ENCODE measurements around the gene FRMPD4. TPM values are rescaled to one million over a fixed set of nuclear protein-coding genes. Genes with fewer than 3 reads are reported as not detected.

The FRMPD4 gene
- total RNA-seq, 5 donors from 2014 or later (not counting 1 experiment from before 2014, with no cell fraction given): not detected

- H3K4me1 ChIP-seq (ENCODE audit: control insufficient read depth in 1 of 2, extremely low read depth in 1 of 2, insufficient read depth in 2 of 2, low read length in 2 of 2): no peaks in the 10 kb centered on the region
- DNase-seq (no peak), ATAC-seq (replicated peaks in 1 of 4) (no peak)
- no peak overlapping the region for H3K27ac ChIP-seq (ENCODE audit: low read length)
- Mint-ChIP-seq H3K4me1 (no peaks in the 10 kb centered on the region), H3K27ac (no peak overlapping the region), H3K27me3 (peaks cover 0 to 15% of the 10 kb centered on the region in 2 donors), H3K36me3 (no peaks in the 10 kb centered on the region), H3K4me3 (no peak overlapping the region), H3K9me3 (peaks cover 0 to 3% (median 0%) of the 10 kb centered on the region in 3 donors)
- ChIA-PET CTCF (no interaction called here), POLR2A (no interaction called here)
- no peak overlapping the region for H3K4me3 ChIP-seq (ENCODE audit: control insufficient read depth in 1 of 2, extremely low read depth in 1 of 2, low read length in 1 of 2)
- no peaks in the 10 kb centered on the region for H3K36me3 ChIP-seq (ENCODE audit: control insufficient read depth in 2 of 2, extremely low read depth in 1 of 2, insufficient read depth in 1 of 2, low read length in 1 of 2)
- H3K9me3 ChIP-seq: no peaks in the 10 kb centered on the region
- no peaks in the 10 kb centered on the region for H3K27me3 ChIP-seq (replicated peaks in 1 of 2; ENCODE audit: control insufficient read depth in 2 of 2, extremely low read depth in 1 of 2, insufficient read depth in 2 of 2, low read length in 1 of 2)
Observed at GRCh38 chrX:12440246-12440645, 302.0 kb downstream of the FRMPD4 start.

GRCh38 chrX:12441381-12442128 lies 303.3 kb downstream of the FRMPD4 start:
- peaks cover 0 to 15% of the 10 kb centered on the region in 2 donors for H3K27me3 Mint-ChIP-seq
- H3K27me3 ChIP-seq (replicated peaks in 1 of 2; ENCODE audit: control insufficient read depth in 2 of 2, extremely low read depth in 1 of 2, insufficient read depth in 2 of 2, low read length in 1 of 2): no peaks in the 10 kb centered on the region
- ChIA-PET CTCF (no interaction called here), POLR2A (no interaction called here)
- H3K4me1 ChIP-seq (ENCODE audit: control insufficient read depth in 1 of 2, extremely low read depth in 1 of 2, insufficient read depth in 2 of 2, low read length in 2 of 2): no peaks in the 10 kb centered on the region
- H3K27ac Mint-ChIP-seq: no peak overlapping the region
- H3K27ac ChIP-seq (ENCODE audit: low read length): no peak overlapping the region
- H3K4me3 ChIP-seq (ENCODE audit: control insufficient read depth in 1 of 2, extremely low read depth in 1 of 2, low read length in 1 of 2): no peak overlapping the region
- H3K36me3 Mint-ChIP-seq: no peaks in the 10 kb centered on the region
- ATAC-seq (replicated peaks in 1 of 4) (no peak), DNase-seq (no peak)
- no peak overlapping the region for H3K4me3 Mint-ChIP-seq
- no peaks in the 10 kb centered on the region for H3K36me3 ChIP-seq (ENCODE audit: control insufficient read depth in 2 of 2, extremely low read depth in 1 of 2, insufficient read depth in 1 of 2, low read length in 1 of 2)
- no peaks in the 10 kb centered on the region for H3K4me1 Mint-ChIP-seq
- peaks cover 0 to 3% (median 0%) of the 10 kb centered on the region in 3 donors for H3K9me3 Mint-ChIP-seq
- no peaks in the 10 kb centered on the region for H3K9me3 ChIP-seq
- WGBS (ENCODE audit: insufficient coverage): no CpG with 5 or more reads among the region's 3 CpGs

- Mint-ChIP-seq H3K9me3 (peaks cover 0 to 3% (median 0%) of the 10 kb centered on the region in 3 donors), H3K27me3 (peaks cover 0 to 17% of the 10 kb centered on the region in 2 donors), H3K36me3 (no peaks in the 10 kb centered on the region), H3K4me1 (no peaks in the 10 kb centered on the region), H3K4me3 (no peak overlapping the region), H3K27ac (no peak overlapping the region)
- no peak overlapping the region for H3K4me3 ChIP-seq (ENCODE audit: control insufficient read depth in 1 of 2, extremely low read depth in 1 of 2, low read length in 1 of 2)
- no peaks in the 10 kb centered on the region for H3K36me3 ChIP-seq (ENCODE audit: control insufficient read depth in 2 of 2, extremely low read depth in 1 of 2, insufficient read depth in 1 of 2, low read length in 1 of 2)
- CTCF ChIA-PET: no interaction called here
- no peak for DNase-seq
- no peak for ATAC-seq (replicated peaks in 1 of 4)
- no peak overlapping the region for H3K27ac ChIP-seq (ENCODE audit: low read length)
- POLR2A ChIA-PET: no interaction called here
- WGBS (ENCODE audit: insufficient coverage): no CpG with 5 or more reads among the region's 7 CpGs
- no peaks in the 10 kb centered on the region for H3K9me3 ChIP-seq
- H3K4me1 ChIP-seq (ENCODE audit: control insufficient read depth in 1 of 2, extremely low read depth in 1 of 2, insufficient read depth in 2 of 2, low read length in 2 of 2): no peaks in the 10 kb centered on the region
- no peaks in the 10 kb centered on the region for H3K27me3 ChIP-seq (replicated peaks in 1 of 2; ENCODE audit: control insufficient read depth in 2 of 2, extremely low read depth in 1 of 2, insufficient read depth in 2 of 2, low read length in 1 of 2)
Observed at GRCh38 chrX:12443534-12444098, 305.3 kb downstream of the FRMPD4 start.

- no peak for ATAC-seq (replicated peaks in 1 of 4)
- no peak overlapping the region for H3K27ac Mint-ChIP-seq
Observed at GRCh38 chrX:12446342-12447075, 308.2 kb downstream of the FRMPD4 start.

GRCh38 chrX:12447448-12448064 lies 309.3 kb downstream of the FRMPD4 start:
- Mint-ChIP-seq H3K36me3 (no peaks in the 10 kb centered on the region), H3K4me1 (no peaks in the 10 kb centered on the region), H3K9me3 (peaks cover 0 to 12% (median 0%) of the 10 kb centered on the region in 3 donors), H3K27ac (no peak overlapping the region), H3K4me3 (no peak overlapping the region), H3K27me3 (peaks cover 0 to 13% of the 10 kb centered on the region in 2 donors)
- no peak for ATAC-seq (replicated peaks in 1 of 4)
- H3K4me1 ChIP-seq (ENCODE audit: control insufficient read depth in 1 of 2, extremely low read depth in 1 of 2, insufficient read depth in 2 of 2, low read length in 2 of 2): no peaks in the 10 kb centered on the region
- H3K4me3 ChIP-seq (ENCODE audit: control insufficient read depth in 1 of 2, extremely low read depth in 1 of 2, low read length in 1 of 2): no peak overlapping the region
- WGBS (ENCODE audit: insufficient coverage): no CpG with 5 or more reads among the region's 5 CpGs
- CTCF ChIA-PET: no interaction called here
- no peaks in the 10 kb centered on the region for H3K9me3 ChIP-seq
- no peak for DNase-seq
- no peaks in the 10 kb centered on the region for H3K27me3 ChIP-seq (replicated peaks in 1 of 2; ENCODE audit: control insufficient read depth in 2 of 2, extremely low read depth in 1 of 2, insufficient read depth in 2 of 2, low read length in 1 of 2)
- no peak overlapping the region for H3K27ac ChIP-seq (ENCODE audit: low read length)
- POLR2A ChIA-PET: no interaction called here
- H3K36me3 ChIP-seq (ENCODE audit: control insufficient read depth in 2 of 2, extremely low read depth in 1 of 2, insufficient read depth in 1 of 2, low read length in 1 of 2): no peaks in the 10 kb centered on the region

More at GRCh38 chrX:12446342-12447075, 308.2 kb downstream of the FRMPD4 start:
- no peak overlapping the region for H3K4me3 ChIP-seq (ENCODE audit: control insufficient read depth in 1 of 2, extremely low read depth in 1 of 2, low read length in 1 of 2)
- no CpG with 5 or more reads among the region's 7 CpGs for WGBS (ENCODE audit: insufficient coverage)
- no peak for DNase-seq
- no peaks in the 10 kb centered on the region for H3K4me1 ChIP-seq (ENCODE audit: control insufficient read depth in 1 of 2, extremely low read depth in 1 of 2, insufficient read depth in 2 of 2, low read length in 2 of 2)
- no peaks in the 10 kb centered on the region for H3K36me3 Mint-ChIP-seq
- ChIA-PET CTCF (no interaction called here), POLR2A (no interaction called here)
- no peak overlapping the region for H3K27ac ChIP-seq (ENCODE audit: low read length)
- H3K27me3 ChIP-seq (replicated peaks in 1 of 2; ENCODE audit: control insufficient read depth in 2 of 2, extremely low read depth in 1 of 2, insufficient read depth in 2 of 2, low read length in 1 of 2): no peaks in the 10 kb centered on the region
- no peak overlapping the region for H3K4me3 Mint-ChIP-seq
- H3K9me3 ChIP-seq: no peaks in the 10 kb centered on the region
- no peaks in the 10 kb centered on the region for H3K36me3 ChIP-seq (ENCODE audit: control insufficient read depth in 2 of 2, extremely low read depth in 1 of 2, insufficient read depth in 1 of 2, low read length in 1 of 2)
- H3K4me1 Mint-ChIP-seq: no peaks in the 10 kb centered on the region
- peaks cover 0 to 17% of the 10 kb centered on the region in 2 donors for H3K27me3 Mint-ChIP-seq
- H3K9me3 Mint-ChIP-seq: peaks cover 0 to 8% (median 0%) of the 10 kb centered on the region in 3 donors

- DNase-seq (no peak), ATAC-seq (replicated peaks in 1 of 4) (no peak)
- H3K27ac ChIP-seq (ENCODE audit: low read length): no peak overlapping the region
- H3K27me3 ChIP-seq (replicated peaks in 1 of 2; ENCODE audit: control insufficient read depth in 2 of 2, extremely low read depth in 1 of 2, insufficient read depth in 2 of 2, low read length in 1 of 2): no peaks in the 10 kb centered on the region
- no CpG with 5 or more reads among the region's 2 CpGs for whole genome bisulfite sequencing (ENCODE audit: insufficient coverage)
- ChIA-PET CTCF (no interaction called here), POLR2A (no interaction called here)
- peaks cover 0 to 16% of the 10 kb centered on the region in 2 donors for H3K27me3 Mint-ChIP-seq
- peaks cover 0 to 9% (median 0%) of the 10 kb centered on the region in 3 donors for H3K9me3 Mint-ChIP-seq
- no peaks in the 10 kb centered on the region for H3K4me1 Mint-ChIP-seq
- H3K36me3 ChIP-seq (ENCODE audit: control insufficient read depth in 2 of 2, extremely low read depth in 1 of 2, insufficient read depth in 1 of 2, low read length in 1 of 2): no peaks in the 10 kb centered on the region
- no peak overlapping the region for H3K27ac Mint-ChIP-seq
- H3K9me3 ChIP-seq: no peaks in the 10 kb centered on the region
- no peak overlapping the region for H3K4me3 ChIP-seq (ENCODE audit: control insufficient read depth in 1 of 2, extremely low read depth in 1 of 2, low read length in 1 of 2)
- no peaks in the 10 kb centered on the region for H3K4me1 ChIP-seq (ENCODE audit: control insufficient read depth in 1 of 2, extremely low read depth in 1 of 2, insufficient read depth in 2 of 2, low read length in 2 of 2)
- no peak overlapping the region for H3K4me3 Mint-ChIP-seq
- H3K36me3 Mint-ChIP-seq: no peaks in the 10 kb centered on the region
Observed at GRCh38 chrX:12452268-12452667, 314.0 kb downstream of the FRMPD4 start.
